ENCODE measurements around the gene PARD3.

- TF ChIP-seq CTCF (IDR thresholded peaks at IDR 0.05; ENCODE audit: borderline replicate concordance, extremely low read depth, low read length, poor library complexity, severe bottlenecking) (no peak), EZH2 (IDR thresholded peaks at IDR 0.05; ENCODE audit: borderline replicate concordance, low read depth, low read length, severe bottlenecking) (no peak)
These were observed 520.0 kb downstream of the PARD3 start for GRCh38 chr10:34295142-34295548.
